GM13976 (cell line): ENCODE measurements around the gene TXNL1.

Source experiments
- DNase-seq: peaks from one replicate; pipeline ENCODE4 v3.0.0; 2012; ENCODE audit warnings: low spot score
- in situ Hi-C: fragments of 300-500 bp; cut with MboI; formaldehyde crosslinking; loops from one replicate; pipeline ENCODE4 v1.12.0; 2022; ENCODE audit warnings: low sequenced_read_pairs, mixed read lengths, inconsistent platforms; ENCODE audit not compliant: unreplicated experiment
- TF ChIP-seq, protein P1 (sequence below): IDR thresholded peaks from 2 replicates; pipeline ENCODE4 v1.5.1; 2012; ENCODE audit warnings: borderline replicate concordance, mild to moderate bottlenecking; ENCODE audit not compliant: insufficient read depth; ENCODE audit errors: extremely low read depth, missing control alignments, control extremely low read depth

Gene TXNL1

DNA sequence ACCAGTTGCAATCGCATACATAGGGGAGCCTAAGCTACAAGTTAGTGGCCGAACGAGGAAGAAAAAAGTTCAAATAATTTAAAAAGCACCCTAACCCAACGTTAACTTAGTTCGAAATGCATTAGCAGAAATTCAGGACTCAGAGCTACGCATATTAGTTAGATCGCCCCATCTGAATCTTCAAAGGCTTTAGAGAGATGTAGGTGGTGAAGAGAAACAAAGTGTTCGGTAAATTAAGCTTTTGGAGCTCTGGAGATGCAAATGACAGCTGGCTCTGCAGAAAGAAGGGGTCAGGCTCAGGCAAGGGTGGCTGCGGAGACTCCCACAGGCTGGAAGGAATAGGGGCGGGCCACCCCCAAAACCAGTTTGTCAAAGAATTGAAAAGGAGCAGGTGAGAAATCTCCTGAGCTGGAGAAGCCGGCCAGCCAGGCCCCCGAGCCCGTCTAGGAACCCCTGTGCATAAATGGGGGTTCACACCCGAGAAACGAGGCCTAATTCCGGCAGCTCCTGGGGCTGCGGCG lies 621 bp downstream of the TXNL1 start:
- in situ Hi-C loops: no loop called here
- no peak for DNase-seq

DNA sequence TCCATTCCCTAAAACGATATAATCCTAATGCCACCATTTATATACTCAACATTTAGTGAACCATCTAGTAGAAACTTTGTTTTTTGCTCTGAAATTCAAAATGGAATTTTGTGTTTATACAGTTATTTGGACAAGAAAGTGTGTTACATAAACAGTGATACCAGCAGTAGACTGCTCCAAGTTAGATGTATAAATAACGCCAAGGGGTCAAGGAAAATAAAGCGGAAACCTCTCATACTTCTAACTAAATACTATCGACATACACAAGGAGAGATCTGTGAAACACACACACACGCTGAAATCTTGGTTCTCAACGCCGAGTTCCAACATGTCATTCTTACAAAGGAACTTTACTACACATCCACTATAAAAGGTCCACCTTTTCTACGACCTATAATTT lies 1.2 kb downstream of the TXNL1 start:
- in situ Hi-C loops: no loop called here
- no peak for DNase-seq
- TF ChIP-seq, protein P1, sequence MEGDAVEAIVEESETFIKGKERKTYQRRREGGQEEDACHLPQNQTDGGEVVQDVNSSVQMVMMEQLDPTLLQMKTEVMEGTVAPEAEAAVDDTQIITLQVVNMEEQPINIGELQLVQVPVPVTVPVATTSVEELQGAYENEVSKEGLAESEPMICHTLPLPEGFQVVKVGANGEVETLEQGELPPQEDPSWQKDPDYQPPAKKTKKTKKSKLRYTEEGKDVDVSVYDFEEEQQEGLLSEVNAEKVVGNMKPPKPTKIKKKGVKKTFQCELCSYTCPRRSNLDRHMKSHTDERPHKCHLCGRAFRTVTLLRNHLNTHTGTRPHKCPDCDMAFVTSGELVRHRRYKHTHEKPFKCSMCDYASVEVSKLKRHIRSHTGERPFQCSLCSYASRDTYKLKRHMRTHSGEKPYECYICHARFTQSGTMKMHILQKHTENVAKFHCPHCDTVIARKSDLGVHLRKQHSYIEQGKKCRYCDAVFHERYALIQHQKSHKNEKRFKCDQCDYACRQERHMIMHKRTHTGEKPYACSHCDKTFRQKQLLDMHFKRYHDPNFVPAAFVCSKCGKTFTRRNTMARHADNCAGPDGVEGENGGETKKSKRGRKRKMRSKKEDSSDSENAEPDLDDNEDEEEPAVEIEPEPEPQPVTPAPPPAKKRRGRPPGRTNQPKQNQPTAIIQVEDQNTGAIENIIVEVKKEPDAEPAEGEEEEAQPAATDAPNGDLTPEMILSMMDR: no peak

More for the DNA sequence above, 621 bp downstream of the TXNL1 start:
- TF ChIP-seq, protein P1: no peak

DNA sequence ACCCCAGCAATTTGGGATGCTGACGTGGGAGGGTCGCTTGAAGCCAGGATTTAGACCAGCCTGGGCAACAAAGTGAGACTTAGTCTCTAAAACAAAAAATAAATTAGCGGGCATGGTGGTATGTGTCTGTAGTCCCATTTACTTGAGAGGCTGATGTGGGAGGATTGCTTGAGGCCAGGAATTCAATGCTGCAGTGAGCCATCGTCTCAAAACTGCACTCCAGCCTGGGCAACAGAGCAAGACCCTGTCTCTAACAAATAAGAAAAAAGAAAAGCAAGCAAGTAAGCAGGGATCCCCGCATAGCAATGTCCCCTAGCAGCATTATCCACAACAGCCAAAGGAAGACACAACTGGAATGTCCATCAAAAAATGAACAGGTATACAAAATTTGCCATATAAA lies 3.4 kb downstream of the TXNL1 start:
- TF ChIP-seq, protein P1: no peak
- in situ Hi-C loops: no loop called here
- DNase-seq: no peak

DNA sequence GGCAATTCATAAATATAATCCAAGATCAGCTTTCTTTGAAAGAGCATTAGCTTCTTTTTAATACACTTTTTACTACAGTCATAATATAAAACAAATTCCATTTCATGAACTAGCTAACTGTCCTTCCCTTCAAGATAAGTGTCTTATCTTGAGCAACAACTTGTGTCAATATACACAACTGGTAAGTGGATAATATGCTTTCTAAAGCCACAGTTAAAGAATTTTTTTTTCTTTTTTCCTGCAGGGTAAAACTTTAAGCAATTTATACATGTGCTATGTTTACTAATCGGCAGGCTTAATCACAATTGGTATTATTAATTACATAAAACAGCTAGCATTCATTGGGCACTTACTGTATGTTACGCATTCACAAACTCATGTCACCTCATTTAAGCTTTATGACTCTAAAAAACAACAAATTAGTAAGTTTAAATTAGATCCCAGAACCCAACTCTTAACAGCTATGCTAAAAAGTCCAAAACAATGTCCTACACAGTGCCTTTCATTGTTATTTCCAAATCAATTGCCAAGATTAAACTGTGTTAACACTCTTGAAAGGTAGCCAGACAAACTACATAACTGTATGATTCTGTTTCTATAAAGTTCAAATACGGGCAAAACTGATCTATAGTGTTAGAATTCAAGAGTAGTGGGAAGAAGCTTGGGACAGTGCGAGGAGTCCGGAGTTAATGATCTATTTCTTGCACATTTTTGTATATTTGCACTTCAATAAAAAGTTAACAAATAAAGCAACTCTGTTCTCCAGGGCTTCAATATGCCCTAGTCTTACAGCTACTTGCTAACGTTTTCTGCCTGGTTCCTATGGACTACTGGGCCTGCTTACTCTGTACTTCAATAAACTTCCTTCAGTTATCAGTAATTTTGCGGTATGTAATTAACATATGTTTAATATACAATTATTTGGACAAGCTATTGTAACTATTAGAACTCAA lies 6.0 kb downstream of the TXNL1 start:
- no peak for DNase-seq
- in situ Hi-C loops: no loop called here
- TF ChIP-seq, protein P1: no peak

DNA sequence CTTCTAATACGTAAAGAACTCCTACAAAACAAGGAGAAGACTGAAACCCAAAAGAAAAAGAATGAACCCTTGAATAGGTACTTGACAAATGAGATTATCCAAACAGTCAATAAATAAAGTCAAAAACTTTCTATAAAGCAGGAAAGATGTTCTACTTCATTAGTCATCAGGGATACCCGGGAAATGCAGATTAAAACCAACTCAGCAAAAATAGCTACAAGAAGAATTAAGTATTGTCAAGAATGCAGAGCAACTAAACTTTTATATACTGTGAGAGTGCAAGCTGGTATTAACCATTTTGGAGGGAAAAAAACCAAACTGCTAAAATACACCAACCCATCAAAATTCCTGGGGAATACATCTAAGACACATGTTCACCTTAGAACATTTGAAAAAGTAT lies 10.4 kb downstream of the TXNL1 start:
- DNase-seq: no peak
- in situ Hi-C loops: no loop called here
- TF ChIP-seq, protein P1: no peak

DNA sequence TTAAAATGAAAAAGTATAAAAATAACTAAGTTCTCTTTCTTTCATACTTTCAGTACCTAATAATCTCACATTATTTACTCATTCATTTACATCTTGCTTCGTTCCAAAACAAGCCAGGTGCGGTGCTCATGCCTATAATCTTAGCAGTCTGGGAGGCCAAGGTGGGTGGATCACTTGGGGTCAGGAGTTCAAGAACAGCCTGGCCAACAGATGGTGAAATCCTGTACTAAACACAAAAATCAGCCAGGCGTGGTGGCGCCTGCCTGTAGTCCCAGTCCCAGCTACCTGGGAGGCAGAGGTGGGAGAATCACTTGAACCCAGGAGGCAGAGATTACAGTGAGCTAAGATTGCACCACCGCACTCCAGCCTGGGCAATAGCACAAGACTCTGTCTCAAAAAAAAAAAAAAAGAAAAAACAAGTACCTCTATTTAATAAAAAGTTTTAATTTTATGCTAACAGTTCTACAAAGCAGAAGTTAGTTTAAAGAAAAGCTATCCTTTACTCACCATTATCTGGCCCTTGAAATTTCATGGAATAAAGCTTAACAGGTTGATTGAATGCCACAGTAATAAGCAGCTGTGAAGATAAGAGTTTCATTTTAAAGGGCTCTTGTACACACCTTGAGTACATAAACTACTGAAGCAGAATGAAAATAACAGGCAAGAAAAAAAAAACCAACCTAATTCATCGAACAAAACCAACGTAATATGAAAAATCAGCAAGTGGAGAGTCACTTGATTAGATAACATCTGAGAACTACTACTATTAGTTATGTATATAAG lies 22.5 kb downstream of the TXNL1 start:
- in situ Hi-C loops: no loop called here
- TF ChIP-seq, protein P1: no peak
- no peak for DNase-seq
